Type B pancreatic cell (in vitro differentiated cells): ENCODE data around the gene HIGD1A. TPM values are rescaled to one million over a fixed set of nuclear protein-coding genes. Genes with fewer than 3 reads are reported as not detected.
A peak's percentile ranks its signal among the peaks of the same experiment; 100 is the strongest.

Experiments used
- DNase-seq: peaks from one replicate; pipeline ENCODE4 v3.0.0; 2021; ENCODE audit warnings: mixed read lengths; ENCODE audit not compliant: unreplicated experiment; ENCODE audit errors: extremely low spot score
- H3K27ac Mint-ChIP-seq: 2 replicates; pipeline ENCODE4 v1.8.0; 2021; ENCODE audit warnings: mild to moderate bottlenecking, mixed read lengths
- H3K27me3 Mint-ChIP-seq: 2 replicates; pipeline ENCODE4 v1.8.0; 2021; ENCODE audit warnings: mixed read lengths
- H3K36me3 Mint-ChIP-seq: 2 replicates; pipeline ENCODE4 v1.8.0; 2021; ENCODE audit warnings: mixed read lengths
- H3K4me1 Mint-ChIP-seq: one replicate; pipeline ENCODE4 v1.8.0; 2021; ENCODE audit warnings: mixed read lengths; ENCODE audit not compliant: unreplicated experiment
- H3K4me3 Mint-ChIP-seq: 2 replicates; pipeline ENCODE4 v1.8.0; 2021; ENCODE audit warnings: mild to moderate bottlenecking, mixed read lengths
- H3K9me3 Mint-ChIP-seq: 2 replicates; pipeline ENCODE4 v1.8.0; 2021; ENCODE audit warnings: mixed read lengths
- total RNA-seq: library from RNA; stranded (reverse); gene quantifications from 2 replicates; pipeline ENCODE4 v1.2.1, GENCODE V29; 2021; ENCODE audit warnings: low replicate concordance
- TF ChIP-seq, protein P1 (sequence below): fragments of 200-600 bp; sonication (generic); conservative IDR thresholded peaks from 2 replicates; pipeline ENCODE4 v1.5.0; 2021; ENCODE audit warnings: antibody characterized with exemption, mild to moderate bottlenecking

Gene HIGD1A
- total RNA-seq, 1 donor from 2014 or later, result 100 TPM

DNA sequence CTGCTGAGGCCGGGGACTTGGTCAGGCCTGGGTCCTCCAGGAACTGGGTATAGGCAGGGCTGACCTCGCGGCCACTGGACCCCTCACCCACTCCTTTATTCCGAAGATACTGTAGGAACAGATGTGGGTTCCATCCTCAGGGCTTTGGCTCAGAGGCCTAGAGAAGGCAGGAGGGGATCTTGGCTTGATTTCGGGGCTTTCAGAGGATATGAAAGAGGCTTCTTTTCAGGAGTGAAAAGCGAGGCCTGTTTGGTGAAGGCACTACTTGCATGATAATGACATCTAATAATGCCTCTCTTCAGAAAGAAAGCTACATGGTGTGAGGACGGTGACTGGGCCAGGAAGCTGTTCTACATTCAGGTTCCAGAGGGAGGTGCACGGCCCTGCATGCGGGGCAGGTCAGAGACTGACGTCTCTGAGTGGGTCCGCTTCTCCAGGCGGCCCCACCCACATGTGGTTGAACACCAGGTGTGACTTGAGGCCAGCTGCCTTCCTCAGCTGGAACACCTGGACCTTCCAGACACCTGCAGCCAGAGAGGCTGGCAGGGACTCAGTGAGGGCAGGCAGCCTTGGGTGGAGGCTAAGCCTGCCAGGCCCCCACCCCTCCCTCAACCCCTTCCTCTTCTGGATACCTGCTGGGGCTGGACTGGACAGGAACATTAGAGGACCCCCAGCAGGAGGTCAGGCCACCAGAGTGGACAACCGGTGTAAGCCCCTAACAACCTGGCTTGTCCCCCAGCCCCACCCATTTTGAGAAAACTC is 70.6 kb downstream of the HIGD1A start:
- H3K4me1 Mint-ChIP-seq, result peaks cover 8% of the 10 kb centered on the region
- peak; percentile 45 for DNase-seq
- H3K27ac Mint-ChIP-seq, result no peak overlapping the region

More for the DNA sequence above, 70.6 kb downstream of the HIGD1A start:
- no peaks in the 10 kb centered on the region for H3K27me3 Mint-ChIP-seq
- no peak overlapping the region for H3K4me3 Mint-ChIP-seq
- no peaks in the 10 kb centered on the region for H3K9me3 Mint-ChIP-seq
- no peaks in the 10 kb centered on the region for H3K36me3 Mint-ChIP-seq
- TF ChIP-seq, protein P1, sequence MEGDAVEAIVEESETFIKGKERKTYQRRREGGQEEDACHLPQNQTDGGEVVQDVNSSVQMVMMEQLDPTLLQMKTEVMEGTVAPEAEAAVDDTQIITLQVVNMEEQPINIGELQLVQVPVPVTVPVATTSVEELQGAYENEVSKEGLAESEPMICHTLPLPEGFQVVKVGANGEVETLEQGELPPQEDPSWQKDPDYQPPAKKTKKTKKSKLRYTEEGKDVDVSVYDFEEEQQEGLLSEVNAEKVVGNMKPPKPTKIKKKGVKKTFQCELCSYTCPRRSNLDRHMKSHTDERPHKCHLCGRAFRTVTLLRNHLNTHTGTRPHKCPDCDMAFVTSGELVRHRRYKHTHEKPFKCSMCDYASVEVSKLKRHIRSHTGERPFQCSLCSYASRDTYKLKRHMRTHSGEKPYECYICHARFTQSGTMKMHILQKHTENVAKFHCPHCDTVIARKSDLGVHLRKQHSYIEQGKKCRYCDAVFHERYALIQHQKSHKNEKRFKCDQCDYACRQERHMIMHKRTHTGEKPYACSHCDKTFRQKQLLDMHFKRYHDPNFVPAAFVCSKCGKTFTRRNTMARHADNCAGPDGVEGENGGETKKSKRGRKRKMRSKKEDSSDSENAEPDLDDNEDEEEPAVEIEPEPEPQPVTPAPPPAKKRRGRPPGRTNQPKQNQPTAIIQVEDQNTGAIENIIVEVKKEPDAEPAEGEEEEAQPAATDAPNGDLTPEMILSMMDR, result no peak

Other genes with a start within 250 kb of the HIGD1A start
- gene SEC22C, start 222.5 kb downstream of the HIGD1A start, total RNA-seq, result 21.5 and 38.1 TPM in 2 replicates
- gene SS18L2, start 213.6 kb downstream of the HIGD1A start, total RNA-seq, result 32.5 and 33.4 TPM in 2 replicates
- gene NKTR, start 203.8 kb downstream of the HIGD1A start, total RNA-seq, result 63.0 and 97.1 TPM in 2 replicates
- 8.1 and 9.0 TPM in 2 replicates for gene ZBTB47, start 150.8 kb downstream of the HIGD1A start, total RNA-seq
- 0.12 TPM in 1 of 2 replicates, not detected in the other for gene KLHL40, start 119.0 kb downstream of the HIGD1A start, total RNA-seq
- not detected in 2 replicates for gene HHATL, start 101.7 kb downstream of the HIGD1A start, total RNA-seq
- gene CCDC13, start 31.2 kb downstream of the HIGD1A start, total RNA-seq, result 0.71 and 2.4 TPM in 2 replicates
- gene ACKR2, start 5.0 kb upstream of the HIGD1A start, total RNA-seq, result 3.5 and 3.9 TPM in 2 replicates
- not detected in 2 replicates for gene CYP8B1, start 71.4 kb upstream of the HIGD1A start, total RNA-seq
- 0.48 TPM in 1 of 2 replicates, not detected in the other for gene ZNF662, start 101.7 kb upstream of the HIGD1A start, total RNA-seq
- gene GASK1A, start 174.8 kb upstream of the HIGD1A start, total RNA-seq, result 0.36 and 0.89 TPM in 2 replicates